GM21786 (cell line): ENCODE data around the gene CTSO.
A peak's percentile ranks its signal among the peaks of the same experiment; 100 is the strongest.
"Not testable (repeated sequence)": the region's sequence is repeated elsewhere in the genome, so short reads cannot be mapped to it uniquely, and the experiment has no call there.

Experiments used
- ATAC-seq: cut with Tn5 transposase; IDR thresholded peaks from one replicate; pipeline ENCODE4 v1.9.1; 2021; ENCODE audit not compliant: unreplicated experiment

The CTSO gene

DNA sequence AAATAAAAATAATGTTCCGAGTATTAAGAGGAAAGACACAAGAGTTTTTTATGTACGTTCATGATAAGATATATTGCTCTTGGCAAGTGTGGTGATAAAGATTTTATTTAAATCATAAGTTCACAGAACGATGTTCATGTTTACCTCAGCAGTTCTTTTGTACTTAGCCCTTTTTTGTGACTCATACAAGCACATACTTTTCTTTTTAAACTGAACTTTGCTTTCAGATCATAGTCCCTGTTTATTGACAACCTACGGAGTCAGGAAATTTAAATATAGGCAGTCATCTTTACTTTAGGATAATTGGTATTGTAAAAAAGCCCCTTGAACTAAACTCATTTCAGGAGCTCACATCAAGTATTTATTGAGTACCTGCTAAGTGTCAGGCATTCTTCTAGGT is 1.3 kb upstream of the CTSO start:
- no peak for ATAC-seq

DNA sequence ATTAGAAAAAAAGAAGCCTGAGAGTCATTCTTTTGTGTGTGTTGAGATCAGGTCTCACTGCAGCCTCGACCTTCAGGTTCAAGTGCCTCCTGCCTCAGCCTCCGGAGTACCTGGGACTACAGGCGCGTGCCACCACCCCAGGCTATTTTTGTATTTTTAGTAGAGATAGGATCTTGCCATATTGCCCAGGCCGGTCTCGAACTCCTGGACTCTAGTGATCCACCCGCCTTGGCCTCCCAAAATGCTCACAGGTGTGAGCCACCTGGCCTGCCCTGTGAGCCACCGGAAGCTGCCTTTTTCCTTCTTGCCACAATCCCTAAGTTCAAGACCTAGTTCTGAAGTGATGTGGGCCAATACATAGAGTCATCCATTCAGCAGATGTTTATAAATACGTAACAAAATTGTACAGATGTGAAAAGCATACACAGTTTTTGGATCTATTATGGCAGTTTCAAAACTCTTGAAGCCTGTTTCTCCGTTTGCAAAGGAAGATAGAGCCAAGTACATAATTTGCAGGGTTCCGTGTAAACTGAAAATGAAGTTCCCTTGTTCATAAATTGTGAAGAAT is 536 bp upstream of the CTSO start:
- ATAC-seq = no peak

DNA sequence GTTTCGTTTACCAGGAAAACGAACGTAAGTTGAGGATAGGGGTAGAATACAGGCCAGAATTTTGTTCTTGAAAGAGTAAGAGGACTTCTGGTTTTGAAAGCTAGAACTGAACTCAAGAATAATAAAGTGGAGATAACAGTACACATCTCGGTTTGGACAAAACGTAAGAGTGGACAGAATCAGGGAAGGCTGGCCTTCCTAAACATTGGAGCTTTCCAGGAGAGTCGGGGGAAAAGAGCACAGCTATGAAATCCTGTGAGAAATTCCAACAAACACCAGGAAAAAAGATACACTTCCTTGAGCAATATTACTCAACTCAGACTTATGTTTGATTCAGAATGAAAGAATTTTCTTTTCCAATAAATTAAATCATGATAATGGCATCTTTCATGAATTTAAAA is 1.2 kb downstream of the CTSO start:
- no peak for ATAC-seq

DNA sequence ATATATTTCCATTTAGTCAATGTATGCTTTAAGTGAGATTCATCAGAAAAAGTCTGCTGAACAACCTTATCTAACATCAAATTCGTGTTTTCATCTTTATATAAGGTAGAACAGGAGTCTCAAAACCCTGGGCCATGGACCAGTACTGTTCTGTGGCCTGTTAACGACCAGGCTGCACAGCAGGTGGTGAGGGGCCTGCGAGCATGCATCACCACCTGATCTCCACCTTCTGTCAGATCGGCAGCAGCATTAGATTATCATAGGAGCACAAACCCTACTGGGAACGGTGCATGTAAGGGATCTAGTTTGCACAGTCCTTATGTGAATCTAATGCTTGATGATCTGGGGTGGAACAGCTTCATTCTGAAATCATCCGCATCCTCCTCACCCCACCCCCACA is 3.2 kb downstream of the CTSO start:
- ATAC-seq = no peak

DNA sequence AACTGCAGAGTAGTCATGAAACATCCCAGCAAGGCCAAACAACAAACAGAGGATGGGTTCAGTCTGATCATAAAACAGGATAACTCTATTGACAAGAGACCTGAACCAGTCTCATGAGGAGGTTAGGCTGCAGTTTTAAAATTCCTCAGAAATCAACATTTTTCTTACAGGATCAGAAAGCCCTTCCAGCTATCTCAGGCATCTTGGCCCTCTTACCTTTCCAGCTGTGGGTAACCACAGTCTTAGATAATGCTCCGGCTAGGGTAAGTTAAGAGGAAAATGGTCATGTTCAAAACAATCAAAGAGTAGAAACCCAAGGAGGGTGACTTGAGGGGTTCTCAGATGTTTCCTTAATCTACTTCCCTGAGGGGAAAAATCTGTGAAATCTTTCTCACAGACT is 5.1 kb downstream of the CTSO start:
- ATAC-seq = no peak

DNA sequence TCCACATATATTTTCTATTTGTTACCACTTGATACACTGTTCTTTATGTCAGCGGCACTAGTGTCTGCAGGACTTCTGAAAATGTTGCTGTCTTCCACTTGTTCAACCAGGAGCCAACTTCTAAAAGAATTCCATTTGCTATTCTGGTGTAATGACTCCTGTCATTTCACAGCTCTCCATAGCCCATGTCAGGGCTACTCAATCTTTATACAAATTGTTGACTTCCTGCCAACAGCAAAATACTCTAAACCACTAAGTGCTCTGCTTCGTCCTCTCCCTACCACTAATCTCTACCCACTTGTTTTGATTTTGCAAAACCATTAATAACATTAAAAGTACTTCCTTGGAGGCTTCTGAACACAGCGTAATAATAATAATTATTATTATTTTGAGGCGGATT is 7.2 kb downstream of the CTSO start:
- no peak for ATAC-seq

DNA sequence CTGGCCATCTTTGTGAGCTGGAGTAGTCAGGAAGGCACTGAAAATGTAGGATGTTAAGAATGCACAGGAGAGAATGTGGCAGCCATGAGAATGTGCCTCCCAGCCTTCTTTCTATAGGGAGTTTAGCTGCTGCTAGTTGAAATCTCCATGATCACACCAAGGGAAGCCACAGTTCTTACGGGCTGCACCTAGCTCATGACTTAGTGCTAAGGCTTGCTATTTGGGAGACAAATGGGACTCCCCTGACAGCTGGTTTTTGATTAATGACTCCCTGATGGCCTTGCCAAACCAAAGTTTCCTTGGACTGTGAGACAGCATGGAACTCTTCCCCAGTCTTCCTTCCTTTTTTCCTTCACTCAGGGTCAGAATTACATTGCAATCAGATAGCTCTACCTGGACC is 9.2 kb downstream of the CTSO start:
- ATAC-seq = no peak

DNA sequence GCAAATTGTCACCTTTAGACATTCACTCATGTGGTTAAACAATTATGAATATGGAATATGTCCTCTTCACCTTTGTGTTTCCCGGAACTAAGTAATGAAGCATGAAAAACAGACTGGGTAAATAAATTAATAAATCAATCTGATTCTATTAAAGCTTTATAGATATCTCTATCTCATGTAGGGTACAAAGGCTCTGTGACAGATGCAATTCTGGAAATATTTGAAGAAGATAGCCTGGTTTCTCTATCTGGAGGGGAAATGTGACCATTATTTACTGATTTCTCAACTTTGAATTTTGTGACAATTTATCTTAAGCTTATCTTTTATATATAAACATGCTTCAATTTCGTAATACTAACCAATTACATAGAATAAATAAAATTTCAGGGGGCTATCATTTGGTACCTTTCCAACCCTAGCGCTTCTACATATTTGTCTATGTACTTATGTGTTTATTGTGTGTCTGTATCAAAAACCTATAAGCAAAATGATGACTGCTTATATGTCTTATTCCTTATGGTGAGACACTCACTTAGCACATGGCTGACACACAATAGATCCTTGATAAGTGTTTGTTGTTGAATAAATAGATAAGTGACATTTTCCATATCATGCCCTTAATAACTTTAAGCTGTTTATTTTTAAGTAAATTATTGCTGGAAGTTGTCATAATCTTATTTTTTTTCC is 9.9 kb downstream of the CTSO start:
- ATAC-seq = no peak

DNA sequence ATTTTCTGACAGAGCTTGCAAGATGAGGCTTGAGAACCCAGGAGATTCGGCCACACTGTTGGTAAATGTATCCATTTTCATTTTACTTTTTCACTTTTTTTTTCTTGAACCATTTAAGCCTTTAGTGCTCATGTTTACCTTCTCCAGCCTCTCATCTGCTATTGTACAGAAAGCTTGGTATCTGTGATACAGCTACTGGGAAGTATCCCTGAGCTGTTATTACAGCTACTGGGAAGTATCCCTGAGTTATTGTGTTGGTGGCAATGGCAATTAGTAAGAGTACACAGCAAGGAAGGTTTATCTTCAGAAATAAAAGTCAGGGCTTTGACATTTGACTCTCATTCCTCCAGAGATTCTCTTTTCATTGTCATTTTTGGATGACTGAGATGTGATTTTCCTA is 11.8 kb downstream of the CTSO start:
- no peak for ATAC-seq

DNA sequence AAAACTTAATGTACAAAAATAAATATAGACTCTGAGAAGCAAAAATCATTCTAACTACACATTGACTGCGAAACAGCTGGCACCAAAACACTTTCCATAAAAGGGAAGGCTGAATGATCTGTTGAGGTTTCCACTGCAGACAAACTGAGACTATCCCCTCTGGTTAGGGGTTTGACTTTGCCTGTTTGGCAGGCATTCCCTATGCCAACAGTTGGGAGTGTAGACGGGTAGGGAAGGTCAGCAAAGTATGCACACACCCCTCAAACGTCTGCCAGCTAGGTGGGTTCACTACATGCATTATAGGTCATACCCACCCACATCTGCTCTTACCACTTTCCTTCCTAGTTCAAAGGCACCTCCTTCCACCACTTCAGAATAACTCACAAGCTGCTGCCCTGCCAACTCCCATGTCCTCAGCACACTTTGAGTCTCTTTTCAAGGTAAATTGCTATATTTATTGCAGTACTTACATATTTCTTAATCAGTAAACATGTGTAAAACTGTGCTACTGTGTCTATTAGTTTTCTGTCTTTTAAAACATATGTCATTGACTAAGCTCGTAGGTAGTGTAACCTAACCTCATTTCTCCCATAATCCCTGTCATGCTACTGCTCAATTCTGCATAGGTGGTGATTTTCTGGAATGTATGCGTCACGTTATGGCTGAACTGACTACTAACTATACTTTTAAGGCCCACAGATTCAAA is 12.4 kb downstream of the CTSO start:
- ATAC-seq = no peak

DNA sequence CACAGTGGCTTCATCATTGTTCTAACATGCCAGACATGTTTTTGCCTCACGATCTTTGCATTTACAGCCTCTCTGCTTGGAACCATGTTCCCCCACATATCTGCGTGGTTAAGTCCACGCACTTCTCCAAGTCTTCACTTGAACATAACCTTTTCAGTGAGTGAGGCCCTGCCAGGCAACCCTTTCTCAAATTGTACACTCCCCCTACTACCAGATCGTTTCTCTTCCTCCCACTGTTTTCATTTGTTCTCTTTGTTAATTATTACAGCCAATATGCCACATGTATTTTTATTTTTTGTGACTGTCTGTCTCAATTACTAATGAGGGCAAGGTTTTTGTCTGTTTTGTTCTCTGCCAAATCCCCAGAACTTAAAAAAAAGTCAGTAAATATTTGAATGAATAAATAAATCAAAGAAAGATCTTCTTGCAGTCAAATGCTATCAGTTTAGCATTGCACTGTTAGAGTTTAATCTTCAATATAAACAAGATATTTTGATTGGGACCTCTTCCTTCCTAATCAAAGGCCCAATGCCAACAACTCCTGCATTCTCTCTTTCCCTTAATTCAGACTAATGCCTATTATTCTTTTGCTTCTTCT is 18.2 kb downstream of the CTSO start:
- no peak for ATAC-seq

DNA sequence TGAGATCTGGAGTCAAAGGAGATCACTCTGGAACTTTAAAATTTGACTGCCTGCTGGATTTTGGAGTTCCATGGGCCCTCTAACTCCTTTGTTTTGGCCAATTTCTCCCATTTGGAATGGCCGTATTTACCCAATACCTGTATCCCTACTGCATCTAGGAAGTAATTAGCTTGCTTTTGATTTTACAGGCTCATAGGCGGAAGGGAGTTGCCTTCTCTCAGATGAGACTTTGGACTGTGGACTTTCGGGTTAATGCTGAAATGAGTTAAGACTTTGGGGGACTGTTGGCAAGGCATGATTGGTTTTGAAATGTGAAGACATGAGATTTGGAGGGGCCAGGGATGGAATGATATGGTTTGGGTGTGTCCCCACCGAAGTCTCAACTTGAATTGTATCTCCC is 19.0 kb downstream of the CTSO start:
- ATAC-seq = not testable (repeated sequence)

DNA sequence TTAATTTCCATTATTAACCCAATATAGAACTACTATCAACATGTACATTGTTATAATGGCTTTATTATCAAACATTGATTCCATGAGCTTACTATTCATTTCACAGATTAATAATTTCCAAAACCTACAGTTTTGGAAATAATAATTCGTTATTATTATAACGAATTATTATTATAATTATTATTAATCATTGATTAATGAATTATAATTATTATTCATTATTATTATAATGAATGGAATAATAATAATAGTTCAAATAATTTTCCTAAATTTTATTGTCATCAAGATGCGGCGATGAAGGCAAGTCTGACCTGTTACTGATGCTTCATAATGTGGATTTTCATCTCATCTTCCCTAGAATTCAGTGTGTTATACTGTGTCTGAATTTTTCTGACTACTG is 22.0 kb downstream of the CTSO start:
- ATAC-seq = no peak

DNA sequence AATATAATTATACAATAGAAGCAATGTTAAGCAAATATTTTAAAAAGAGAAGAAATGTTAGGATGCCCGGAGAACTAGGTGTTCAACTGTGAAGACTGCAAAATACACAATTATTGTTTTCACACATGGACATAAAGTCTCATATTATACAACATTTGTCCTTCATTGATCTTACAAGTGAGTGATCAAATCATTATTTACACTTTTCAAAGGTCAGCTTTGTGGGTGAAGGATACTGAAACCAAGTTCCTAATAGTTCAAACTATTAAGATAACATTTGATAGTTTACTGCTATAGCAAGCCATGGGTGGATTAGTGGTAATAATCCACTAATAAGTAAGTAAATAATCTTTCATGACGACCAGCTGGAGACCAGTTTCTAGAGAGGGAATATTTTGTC is 23.3 kb downstream of the CTSO start:
- no peak for ATAC-seq

DNA sequence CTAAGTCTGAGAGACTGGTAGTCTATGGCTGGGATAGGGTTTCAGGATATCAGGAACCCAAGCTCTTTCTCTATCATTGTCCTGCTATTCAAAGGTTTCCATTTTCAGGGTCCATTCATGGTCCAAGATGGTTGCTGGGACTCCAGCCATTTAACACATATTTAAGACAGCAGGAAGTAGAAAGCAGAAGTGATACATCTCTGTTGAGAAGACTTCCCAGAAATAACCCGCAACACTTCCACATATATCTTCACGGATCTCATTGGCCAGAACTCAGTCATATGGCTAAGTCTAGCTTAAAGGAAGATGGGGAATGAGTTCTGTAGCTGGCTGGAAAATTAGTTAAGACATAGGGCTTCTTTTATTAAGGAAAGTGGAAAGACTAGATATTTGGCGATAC is 23.8 kb downstream of the CTSO start:
- no peak for ATAC-seq

DNA sequence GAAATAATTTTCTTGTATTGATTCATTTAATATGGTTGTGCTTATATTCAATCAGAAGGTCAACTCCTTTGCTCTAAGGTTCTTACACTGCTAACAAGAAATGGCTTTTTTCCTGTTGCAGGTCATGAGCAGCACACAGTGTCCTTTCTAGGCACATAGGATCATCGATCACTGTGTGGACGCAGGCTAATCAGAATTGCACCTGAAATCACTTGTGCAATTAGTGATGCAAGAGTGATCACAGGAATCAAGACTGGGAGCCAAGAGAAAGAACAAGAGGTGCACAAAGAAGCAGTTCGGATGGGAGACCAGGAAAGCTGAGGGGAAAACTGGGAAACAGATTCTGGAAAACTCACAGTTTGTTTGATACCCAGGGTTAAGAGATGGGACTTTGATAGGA is 29.0 kb downstream of the CTSO start:
- no peak for ATAC-seq

DNA sequence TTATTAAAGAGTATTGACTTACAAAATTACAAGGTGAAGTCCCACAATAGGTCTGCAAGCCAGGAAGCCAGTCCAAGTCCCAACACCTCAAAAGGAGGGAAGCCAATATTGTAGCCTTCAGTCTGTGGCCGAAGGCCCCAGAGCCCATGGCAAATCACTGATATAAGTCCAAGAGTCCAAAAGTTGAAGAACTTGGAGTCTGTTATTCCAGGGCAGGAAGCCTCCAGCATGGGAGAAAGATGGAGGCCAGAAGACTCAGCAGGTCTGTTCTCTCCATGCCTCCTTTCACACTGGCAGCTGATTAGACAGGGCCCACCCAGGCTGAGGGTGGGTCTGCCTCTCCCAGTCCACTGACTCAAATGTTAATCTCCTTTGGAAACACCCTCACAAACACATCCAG is 32.1 kb downstream of the CTSO start:
- no peak for ATAC-seq

DNA sequence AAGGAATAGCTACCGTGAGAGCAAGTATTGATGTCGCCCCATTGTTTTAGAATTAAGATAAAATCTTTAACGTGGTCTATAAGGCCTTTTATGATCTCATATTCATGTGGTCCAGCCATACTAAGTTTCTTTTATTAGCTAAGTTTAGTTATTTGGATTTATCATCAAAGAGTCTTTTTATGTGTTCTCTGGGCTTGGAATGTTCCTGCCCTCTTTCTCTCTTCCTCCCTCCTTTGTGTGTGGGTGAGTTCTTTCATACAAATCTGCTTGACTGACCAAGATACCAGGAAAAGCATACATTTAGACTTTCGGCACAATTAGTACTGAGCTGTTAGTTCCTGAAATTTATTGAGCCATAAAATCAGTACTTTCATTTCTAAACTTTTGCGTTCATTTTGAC is 38.9 kb downstream of the CTSO start:
- ATAC-seq = no peak

DNA sequence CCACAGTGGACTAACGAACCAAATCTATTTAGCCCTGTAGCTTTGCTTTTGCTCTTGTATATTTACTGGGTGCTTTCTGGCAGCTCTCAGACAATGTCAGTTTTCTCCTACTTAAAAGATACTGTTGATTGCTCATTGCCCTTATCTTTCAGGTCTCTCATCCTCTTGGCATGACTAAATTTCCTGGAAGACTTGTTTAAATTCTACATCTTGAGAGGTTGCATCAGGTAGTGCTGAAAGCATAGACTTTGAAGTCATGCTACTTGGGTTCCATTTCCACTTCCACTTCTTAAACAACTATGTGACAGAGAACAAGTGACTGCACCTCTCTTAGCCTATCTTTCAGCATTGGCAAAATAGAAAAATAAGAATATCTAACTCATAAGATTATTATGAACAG is 41.8 kb downstream of the CTSO start:
- no peak for ATAC-seq

DNA sequence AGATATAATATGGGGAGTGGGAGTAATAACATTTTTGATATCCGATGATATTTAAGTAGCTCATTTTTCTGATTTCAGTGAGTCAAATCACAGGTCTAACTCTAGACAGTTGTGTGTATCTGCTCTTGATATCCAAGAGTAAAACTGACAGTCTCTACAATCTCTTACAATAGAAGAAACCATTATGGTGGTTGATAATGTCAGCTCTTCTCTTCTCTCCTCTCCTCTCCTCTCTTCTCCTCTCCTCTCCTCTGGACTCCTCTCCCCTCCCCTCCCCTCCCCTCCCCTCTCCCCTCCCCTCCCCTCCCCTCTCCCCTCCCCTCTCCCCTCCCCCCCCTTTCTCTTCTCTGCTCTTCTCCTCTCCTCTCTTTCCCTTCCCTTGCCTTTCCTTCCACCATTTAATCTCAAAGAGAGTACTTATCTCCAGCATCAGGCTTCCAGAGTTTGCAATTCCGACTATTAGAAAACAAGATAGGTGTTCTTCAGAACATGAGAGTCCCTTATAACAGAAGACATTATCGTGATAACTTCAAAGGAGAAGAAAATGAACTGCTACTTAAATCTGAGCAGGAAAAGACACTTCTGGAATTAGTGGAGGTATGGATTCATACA is 43.9 kb downstream of the CTSO start:
- ATAC-seq = no peak

DNA sequence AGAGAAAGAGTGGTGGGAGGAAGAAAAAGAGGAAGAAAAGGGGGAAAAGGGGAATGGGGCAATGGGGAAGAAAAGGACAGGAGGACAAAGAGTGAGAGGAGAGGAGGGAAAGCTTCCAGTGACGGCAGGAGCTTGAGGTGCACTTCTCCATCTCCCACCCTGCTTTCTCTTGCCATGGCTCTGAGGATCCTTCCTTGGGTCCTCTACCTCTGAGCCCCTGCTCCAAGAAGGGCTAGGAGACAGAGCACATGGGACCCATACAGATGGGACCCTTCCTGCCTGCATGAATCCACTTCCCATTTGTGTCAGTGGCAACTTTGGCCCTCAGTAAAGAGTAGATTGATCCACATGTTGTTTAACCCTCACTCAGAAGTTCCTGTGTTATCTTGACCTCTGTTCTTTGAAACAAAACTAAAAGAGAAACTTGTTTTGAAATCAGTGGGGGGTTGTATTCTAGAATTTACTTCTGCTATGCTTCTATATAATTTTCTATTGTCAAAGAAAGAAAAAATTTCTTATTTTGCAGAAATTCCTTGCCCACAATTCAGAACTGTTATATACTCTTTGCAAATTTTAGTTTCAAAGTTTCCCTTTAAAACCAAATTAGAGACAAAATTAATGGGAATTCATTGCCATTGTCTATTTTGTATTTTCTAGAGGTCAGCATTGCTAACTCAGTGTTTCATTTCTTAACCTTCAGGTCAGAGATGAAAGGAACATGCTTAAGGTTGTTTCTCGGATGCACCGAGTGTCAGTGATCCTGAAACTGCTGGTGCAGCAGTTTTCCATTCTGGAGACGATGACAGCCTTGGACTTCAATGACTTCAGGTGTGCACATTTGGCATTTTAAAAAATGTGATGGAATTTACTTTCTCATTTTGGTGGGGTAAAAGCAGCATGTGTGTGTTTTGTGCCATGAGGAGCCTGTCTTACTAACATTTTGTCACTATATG is 45.2 kb downstream of the CTSO start:
- ATAC-seq = peak; percentile 75
